ENCODE results near the gene U2AF1L4.

The U2AF1L4 gene

GRCh38 chr19:35740108-35740422 lies 5.2 kb downstream of the U2AF1L4 start:
- Histone ChIP-seq H3K36me3 (ENCODE audit: control insufficient read depth in 2 of 2, insufficient read depth in 1 of 2, low read length in 2 of 2) (peaks cover 56 to 63% of the 10 kb centered on the region in 2 experiments), H3K9me3 (ENCODE audit: control insufficient read depth, insufficient read depth, low read depth, low read length) (no peaks in the 10 kb centered on the region; the same call in 1 of the 2 replicates), H3K27ac (ENCODE audit: extremely low read depth, low read depth, low read length) (peak overlapping the region; percentile 97), H3K4me1 (ENCODE audit: control insufficient read depth, insufficient read depth, low read length) (peaks cover 20% of the 10 kb centered on the region), H3K4me3 (ENCODE audit: low read depth, low read length) (peak overlapping the region; percentile 52)
- ChIA-PET POLR2A (interaction anchor here (0.6 to 7.7 kb wide), 40 partner anchors 8 to 475 kb away, joined by 3 to 204 read pairs (median 5); partner anchors contain the start of genes ARHGAP33, COX6B1, HSPB6 and LIN37), CTCF (interaction anchor here (0.7 to 1.6 kb wide), 7 partner anchors 8 to 192 kb away, joined by 3 to 8 read pairs (median 5); partner anchors contain the start of gene LIN37)
- TF ChIP-seq GLIS1 (tag by site-specific recombination; IDR thresholded peaks at IDR 0.05) (peak; percentile 33), ZXDB (tag by site-specific recombination; IDR thresholded peaks at IDR 0.05) (no peak), ZSCAN23 (tag by site-specific recombination; IDR thresholded peaks at IDR 0.05) (no peak), MYNN (tag by site-specific recombination; IDR thresholded peaks at IDR 0.05; ENCODE audit: borderline replicate concordance) (no peak), SP7 (tag by site-specific recombination; IDR thresholded peaks at IDR 0.05) (no peak), YY2 (tag by site-specific recombination; IDR thresholded peaks at IDR 0.05) (no peak), ZNF350 (tag by site-specific recombination; IDR thresholded peaks at IDR 0.05) (no peak), ZNF558 (tag by site-specific recombination; IDR thresholded peaks at IDR 0.05) (no peak), SCRT2 (tag by site-specific recombination; IDR thresholded peaks at IDR 0.05) (no peak), ZNF223 (tag by site-specific recombination; IDR thresholded peaks at IDR 0.05) (no peak), ZNF580 (tag by site-specific recombination; IDR thresholded peaks at IDR 0.05) (no peak), ZNF48 (tag by site-specific recombination; IDR thresholded peaks at IDR 0.05) (no peak), ZNF621 (tag by site-specific recombination; IDR thresholded peaks at IDR 0.05) (no peak), PATZ1 (tag by site-specific recombination; IDR thresholded peaks at IDR 0.05) (0 out of 2 replicates have a peak, but pooled peaks have one; percentile 80), GLIS2 (tag by site-specific recombination; IDR thresholded peaks at IDR 0.05) (peak; percentile 90), AEBP2 (tag by site-specific recombination; IDR thresholded peaks at IDR 0.05; ENCODE audit: borderline replicate concordance) (no peak), ZNF837 (tag by site-specific recombination; IDR thresholded peaks at IDR 0.05) (0 out of 2 replicates have a peak, but pooled peaks have one; percentile 54), OVOL3 (tag by site-specific recombination; IDR thresholded peaks at IDR 0.05) (no peak), ZNF792 (tag by site-specific recombination; IDR thresholded peaks at IDR 0.05) (no peak), ZNF645 (tag by site-specific recombination; IDR thresholded peaks at IDR 0.05) (0 out of 2 replicates have a peak, but pooled peaks have one; percentile 53), ZNF398 (tag by site-specific recombination; IDR thresholded peaks at IDR 0.05) (no peak; the same call in none of the 2 replicates), ZNF521 (tag by site-specific recombination; IDR thresholded peaks at IDR 0.05) (no peak), OSR2 (tag by site-specific recombination; IDR thresholded peaks at IDR 0.05) (no peak), ZNF692 (tag by site-specific recombination; IDR thresholded peaks at IDR 0.05) (peak; percentile 34; the same call in 1 of the 2 replicates), HOXD13 (CRISPR knock-in tag; IDR thresholded peaks at IDR 0.05; ENCODE audit: borderline replicate concordance) (no peak), ZNF501 (tag by site-specific recombination; IDR thresholded peaks at IDR 0.05) (0 out of 2 replicates have a peak, but pooled peaks have one; percentile 9), ZNF138 (tag by site-specific recombination; IDR thresholded peaks at IDR 0.05; ENCODE audit: borderline replicate concordance) (no peak), PRDM4 (tag by site-specific recombination; IDR thresholded peaks at IDR 0.05) (peak; percentile 47; the same call in 1 of the 2 replicates)

Data from HEK293 (cell line).